HepG2 (cell line): ENCODE data around the gene CTNNA3. TPM values are rescaled to one million over a fixed set of nuclear protein-coding genes. Genes with fewer than 3 reads are reported as not detected.

ENCODE experiments used
- ATAC-seq: fragments of 200-7000 bp; cut with Tn5 transposase; 3 replicates; pipeline ENCODE4 v1.9.1; 2020; ENCODE audit warnings: mild to moderate bottlenecking, moderate library complexity
- BruUV-seq: library from RNA; stranded (reverse); fragments of 400-500 nt; replicated peaks from 2 replicates; lab custom pipeline; 2021; lab: Mats Ljungman, UMichigan
- CTCF ChIA-PET: fragments of 300-600 bp; formaldehyde crosslinking; extraction: SDS; loops from one replicate; lab custom pipeline; 2021; ENCODE audit warnings: low total read pairs, inconsistent platforms, low intra/inter-chr PET ratio; lab: Yijun Ruan, JAX
- POLR2A ChIA-PET: fragments of 350-600 bp; sonication (Branson Sonifier 250); formaldehyde crosslinking; loops from one replicate; lab custom pipeline; 2020; ENCODE audit warnings: antibody characterized with exemption, inconsistent platforms; lab: Yijun Ruan, JAX
- DNase-seq: peaks from one replicate; pipeline ENCODE4 v3.0.0-alpha.2; 2015; ENCODE audit warnings: low spot score
- FAIRE-seq: peaks from 3 replicates; lab custom pipeline; 2011; peaks lifted over from hg19 to GRCh38; lab: Jason Lieb, UNC
- H2AFZ ChIP-seq: one replicate; pipeline ENCODE4 v1.6.1; 2011; ENCODE audit warnings: low read length, inconsistent platforms
- H3K27ac ChIP-seq: fragments of 300-600 bp; 3 replicates; pipeline ENCODE4 v1.8.0; 2011; ENCODE audit warnings: mixed run types, mild to moderate bottlenecking, mixed read lengths, low read length, inconsistent platforms; ENCODE audit not compliant: insufficient read depth; ENCODE audit errors: extremely low read length
- H3K27me3 ChIP-seq, 2 experiments: fragments of 200-600 bp in 1 of 2; 2 replicates in 1 of 2; 3 replicates in 1 of 2; pipeline versions ENCODE4 v1.6.0 to v1.8.0; 2011; ENCODE audit warnings: low read length in 2 of 2, mild to moderate bottlenecking in 2 of 2, moderate library complexity in 2 of 2, inconsistent platforms in 1 of 2; ENCODE audit not compliant: insufficient read depth in 2 of 2, control insufficient read depth in 1 of 2
- H3K36me3 ChIP-seq, 2 experiments: fragments of 200-600 bp in 1 of 2; replicated peaks in 1 of 2; 2 replicates in 1 of 2; 3 replicates in 1 of 2; pipeline versions ENCODE4 v1.5.1 to v1.8.0; 2011; ENCODE audit warnings: low read length in 2 of 2, inconsistent platforms in 1 of 2; ENCODE audit not compliant: insufficient read depth in 2 of 2, control insufficient read depth in 1 of 2
- H3K4me1 ChIP-seq: 2 replicates; pipeline ENCODE4 v1.5.1; 2012; ENCODE audit warnings: low read length, inconsistent platforms; ENCODE audit not compliant: insufficient read depth
- H3K4me2 ChIP-seq: 2 replicates; pipeline ENCODE4 v1.6.0; 2011; ENCODE audit warnings: low read depth, low read length, inconsistent platforms
- H3K4me3 ChIP-seq, 3 experiments: fragments of 200-600 bp in 1 of 3; sonication (generic), shearing (Covaris generic) in 1 of 3; replicated peaks in 1 of 3; 2 replicates each; pipeline ENCODE4 v1.5.1; 2011 to 2016; ENCODE audit warnings: low read length in 3 of 3, inconsistent platforms in 2 of 3, low read depth in 2 of 3, mild to moderate bottlenecking in 2 of 3, control low read depth in 1 of 3, mixed read lengths in 1 of 3; ENCODE audit not compliant: insufficient read depth in 1 of 3
- H3K79me2 ChIP-seq: one replicate; pipeline ENCODE4 v1.6.1; 2011; ENCODE audit warnings: low read length, inconsistent platforms; ENCODE audit not compliant: insufficient read depth
- H3K9ac ChIP-seq: 2 replicates; pipeline ENCODE4 v1.6.0; 2011; ENCODE audit warnings: mild to moderate bottlenecking, low read depth, low read length, inconsistent platforms; ENCODE audit not compliant: insufficient read depth
- H3K9me3 ChIP-seq: 2 replicates; pipeline ENCODE4 v1.5.1; 2012; ENCODE audit warnings: mild to moderate bottlenecking, low read length
- H4K20me1 ChIP-seq: 2 replicates; pipeline ENCODE4 v1.6.0; 2011; ENCODE audit warnings: inconsistent platforms, mild to moderate bottlenecking, low read length, moderate library complexity; ENCODE audit not compliant: insufficient read depth
- IRF9 ChIP-seq: sonication (generic); formaldehyde crosslinking; IDR thresholded peaks from 2 replicates; pipeline ENCODE4 v1.8.0; 2022; ENCODE audit warnings: missing genetic modification reagents, mild to moderate bottlenecking, borderline replicate concordance
- JARID2 ChIP-seq: sonication (generic); formaldehyde crosslinking; IDR thresholded peaks from 2 replicates; pipeline ENCODE4 v1.8.1; 2023; ENCODE audit warnings: missing genetic modification reagents, inconsistent platforms; ENCODE audit not compliant: insufficient replicate concordance
- KDM5B ChIP-seq: sonication (generic); formaldehyde crosslinking; IDR thresholded peaks from 2 replicates; pipeline ENCODE4 v1.4.0; 2020; ENCODE audit warnings: missing genetic modification reagents, mild to moderate bottlenecking, borderline replicate concordance
- NFAT5 ChIP-seq: sonication (generic); formaldehyde crosslinking; IDR thresholded peaks from 2 replicates; pipeline ENCODE4 v1.4.0; 2020; ENCODE audit warnings: missing genetic modification reagents
- XRCC5 ChIP-seq: fragments of 200-400 bp; formaldehyde crosslinking; optimal IDR thresholded peaks from 2 replicates; pipeline ENCODE3; 2017; ENCODE audit warnings: mild to moderate bottlenecking, low read length
- YY1 ChIP-seq: IDR thresholded peaks from 2 replicates; pipeline ENCODE4 v1.6.1; 2011; ENCODE audit warnings: low read length, low read depth, moderate library complexity, mild to moderate bottlenecking; ENCODE audit not compliant: insufficient read depth, insufficient replicate concordance
- ZBTB34 ChIP-seq: sonication (generic); formaldehyde crosslinking; IDR thresholded peaks from 2 replicates; pipeline ENCODE4 v1.8.0; 2022; ENCODE audit warnings: mild to moderate bottlenecking, missing genetic modification reagents
- ZMYM2 ChIP-seq: sonication (generic); formaldehyde crosslinking; IDR thresholded peaks from 2 replicates; pipeline ENCODE4 v1.8.0; 2022; ENCODE audit warnings: mild to moderate bottlenecking, missing genetic modification reagents
- ZNF367 ChIP-seq: sonication (generic); formaldehyde crosslinking; IDR thresholded peaks from 2 replicates; pipeline ENCODE4 v1.4.0; 2020; ENCODE audit warnings: missing genetic modification reagents, borderline replicate concordance
- ZNF777 ChIP-seq: sonication (generic); formaldehyde crosslinking; IDR thresholded peaks from 2 replicates; pipeline ENCODE4 v1.4.0; 2020; ENCODE audit warnings: missing genetic modification reagents
- WGBS: methylation state at CpG from one replicate; pipeline ENCODE4 v1.1.6; 2017; ENCODE audit warnings: low lambda C conversion rate; 5-methylcytosine and 5-hydroxymethylcytosine counted together
- in situ Hi-C: cut with HindIII; loops from 2 replicates; pipeline ENCODE4 v1.10.0; 2017; ENCODE audit warnings: low pct_unique_long_range_greater_than_20kb; ENCODE audit not compliant: extremely low pct_ligation_motif_present
- intact Hi-C: fragments of 100-400 bp; cut with micrococcal nuclease; formaldehyde crosslinking; loops from one replicate; pipeline ENCODE4 v1.10.0; 2022; ENCODE audit not compliant: unreplicated experiment
- polyA plus RNA-seq, 8 experiments: library from polyadenylated mRNA; depleted of rRNA in 3 of 8; stranded (reverse) in 7 of 8; unstranded in 1 of 8; fragments of >200 nt; fragmentation: Illumina TruSeq in 4 of 8; extraction: Trizol in 4 of 8; gene quantifications; 2 replicates each; pipeline versions ENCODE4 v1.2.1 to v1.2.3, GENCODE V29; 2011 to 2016; ENCODE audit warnings: low read depth in 4 of 8, missing spikeins in 1 of 8, mixed read lengths in 1 of 8; ENCODE audit not compliant: insufficient read depth in 1 of 8
- total RNA-seq, 5 experiments: library from RNA; depleted of rRNA; stranded (reverse); fragments of >200 nt; fragmentation: Illumina TruSeq; extraction: Trizol; gene quantifications; 2 replicates each; pipeline ENCODE4 v1.2.3, GENCODE V29; 2016; ENCODE audit warnings: low read depth in 1 of 5

CTNNA3 gene
- total and polyA plus RNA-seq, 2 of the 13 experiments (the other 11 are each of a cell fraction or from before 2014, with no cell fraction given) = not detected

- ChIA-PET CTCF (no interaction called here), POLR2A (no interaction called here)
- no peak for TF ChIP-seq ZNF777 (CRISPR knock-in tag)
- TF ChIP-seq KDM5B (CRISPR knock-in tag) = no peak
- no peak for TF ChIP-seq NFAT5 (CRISPR knock-in tag)
- no peak for TF ChIP-seq ZMYM2 (CRISPR knock-in tag)
- TF ChIP-seq IRF9 = no peak
- TF ChIP-seq XRCC5 = no peak
- TF ChIP-seq ZBTB34 = no peak
- no peak for TF ChIP-seq JARID2 (CRISPR knock-in tag)
- TF ChIP-seq YY1 = no peak
- no peak for TF ChIP-seq ZNF367
- no peak overlapping the region for H3K4me2 ChIP-seq
- H3K27ac ChIP-seq = no peak overlapping the region
- H3K4me3 ChIP-seq = no peak overlapping the region
- H4K20me1 ChIP-seq = no peaks in the 10 kb centered on the region
- H3K9me3 ChIP-seq = no peaks in the 10 kb centered on the region
- H3K4me1 ChIP-seq = no peaks in the 10 kb centered on the region
- in situ Hi-C loops (no loop called here), intact Hi-C loops (no loop called here)
- no peaks in the 10 kb centered on the region for H3K36me3 ChIP-seq
- no peak overlapping the region for H2AFZ ChIP-seq
- BruUV-seq = no TSS peak
- no peak for ATAC-seq
- 21% methylated on average over 2 of the region's 2 CpGs for WGBS
- H3K79me2 ChIP-seq = no peaks in the 10 kb centered on the region
- no peaks in the 10 kb centered on the region for H3K27me3 ChIP-seq
- no peak for FAIRE-seq
- H3K9ac ChIP-seq = no peak overlapping the region
- DNase-seq = no peak
Observed at GRCh38 chr10:66673071-66673470, 1022.9 kb downstream of the CTNNA3 start.
